HG02885 (cell line): ENCODE data around the gene OR2T33.
"Not testable (repeated sequence)": the region's sequence is repeated elsewhere in the genome, so short reads cannot be mapped to it uniquely, and the experiment has no call there.

Experiments used
- ATAC-seq: cut with Tn5 transposase; IDR thresholded peaks from one replicate; pipeline ENCODE4 v1.9.1; 2021; ENCODE audit warnings: mild to moderate bottlenecking; ENCODE audit not compliant: unreplicated experiment, poor library complexity

Gene OR2T33

GRCh38 chr1:248277876-248278275 is at the start of gene OR2T33:
OR2T33 (minus strand) TSS chr1:248277976; CDS start chr1:248273814, 4,162 bp downstream.
- ATAC-seq, result no peak

GRCh38 chr1:248324468-248324867 is 46.7 kb upstream of the OR2T33 start, which contains the start of gene OR2M7:
OR2M7 (minus strand) TSS chr1:248324568; CDS start chr1:248324568, 0 bp downstream.
- no peak for ATAC-seq

DNA sequence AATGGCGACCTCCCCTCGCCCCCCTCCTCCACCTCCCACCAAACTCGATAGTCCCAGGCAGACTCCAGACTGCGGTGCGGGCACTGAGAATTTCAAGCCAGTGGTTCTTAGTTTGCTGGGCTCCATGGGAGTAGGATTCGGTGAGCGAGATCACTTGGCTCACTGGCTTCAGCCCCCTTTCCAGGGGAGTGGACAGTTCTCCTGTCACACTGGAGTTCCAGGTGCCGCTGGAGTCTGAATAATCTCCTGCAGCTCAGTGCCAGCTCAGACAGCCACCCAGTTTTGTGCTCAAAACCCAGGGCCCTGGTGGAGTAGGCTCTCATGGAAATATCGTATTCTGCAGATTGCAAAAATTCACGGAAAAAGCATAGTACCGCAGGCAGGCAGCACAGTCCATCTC is 39.0 kb upstream of the OR2T33 start:
- ATAC-seq, result no peak

DNA sequence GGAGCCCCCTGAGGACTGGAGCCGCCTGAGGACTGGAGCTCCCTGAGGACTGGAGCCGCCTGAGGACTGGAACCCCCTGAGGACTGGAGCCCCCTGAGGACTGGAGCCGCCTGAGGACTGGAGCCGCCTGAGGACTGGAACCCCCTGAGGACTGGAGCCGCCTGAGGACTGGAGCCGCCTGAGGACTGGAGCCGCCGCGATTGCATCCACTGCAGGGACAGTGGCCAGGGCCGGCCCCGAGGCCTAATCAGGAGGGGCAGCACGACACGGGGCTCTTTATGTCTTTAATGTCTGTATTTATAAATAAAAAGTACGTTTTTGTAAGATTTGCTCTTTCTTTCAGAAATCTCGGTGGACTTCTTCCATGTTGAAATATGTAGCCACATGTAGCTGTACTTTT is 29.0 kb upstream of the OR2T33 start:
- ATAC-seq, result not testable (repeated sequence)

GRCh38 chr1:248306103-248306502 is 28.3 kb upstream of the OR2T33 start:
- no peak for ATAC-seq

DNA sequence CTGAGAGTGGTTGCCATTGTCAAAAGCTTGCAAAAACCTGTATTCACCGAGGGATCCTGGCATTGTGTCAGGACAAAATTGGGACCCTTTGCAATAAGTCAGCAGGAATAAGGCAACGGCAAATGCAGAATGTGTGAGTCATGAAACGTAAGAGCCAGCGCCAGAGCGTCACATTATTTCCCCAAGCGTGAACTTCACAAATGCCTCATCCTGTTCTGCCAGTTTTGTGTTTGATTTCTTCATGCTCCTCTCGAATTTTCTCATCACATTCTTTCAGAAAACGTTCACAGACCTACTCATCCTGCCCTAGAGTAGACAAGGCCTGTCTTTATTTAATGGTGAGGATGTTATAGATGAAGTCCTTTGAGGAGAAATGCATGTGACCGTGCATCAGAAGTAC is 27.9 kb upstream of the OR2T33 start:
- not testable (repeated sequence) for ATAC-seq

DNA sequence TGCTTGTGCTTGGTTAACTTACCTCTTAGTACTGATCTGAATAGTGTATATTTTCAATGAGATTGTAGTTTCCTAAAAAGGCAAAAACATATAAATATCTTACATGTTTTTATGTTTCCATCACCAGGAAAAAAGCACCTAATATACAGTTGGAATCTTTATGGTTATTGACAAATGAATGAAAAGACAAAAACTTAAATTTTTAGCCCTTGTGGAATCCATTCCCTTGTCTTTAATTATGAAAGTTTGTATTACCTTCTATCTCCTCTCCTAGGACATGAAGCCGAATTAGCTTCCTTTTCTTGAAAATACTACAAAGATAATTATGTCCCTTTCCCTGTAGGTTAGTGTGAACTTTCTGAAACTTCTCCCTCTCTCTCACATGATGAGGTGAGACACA is 25.5 kb upstream of the OR2T33 start, which contains the start of gene OR2T12:
Gene OR2T12, minus strand, starts transcription at position 101 of the 400 bp plus-strand sequence. CDS start 7,846 bp downstream, outside the sequence.
- no peak for ATAC-seq

- ATAC-seq, result no peak
Observed at GRCh38 chr1:248288391-248288790, 10.6 kb upstream of the OR2T33 start.

DNA sequence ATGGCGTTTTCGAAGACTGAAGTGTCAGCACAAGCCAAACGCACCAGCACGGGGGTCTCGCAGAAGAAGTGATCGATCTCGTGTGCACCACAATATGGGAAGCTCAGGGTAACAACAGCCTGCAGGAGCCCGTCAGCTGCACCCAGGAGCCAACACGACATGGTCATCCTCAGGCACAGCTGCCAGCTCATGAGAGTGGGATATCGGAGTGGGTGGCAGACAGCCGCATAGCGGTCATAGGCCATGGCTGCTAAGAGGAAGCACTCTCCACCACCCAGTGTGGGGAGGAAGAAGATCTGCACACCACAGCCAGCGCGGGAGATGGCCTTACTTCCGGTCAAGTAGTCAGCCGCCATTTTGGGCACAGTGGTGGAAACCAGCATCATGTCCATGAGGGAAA is 4.6 kb downstream of the OR2T33 start:
- ATAC-seq, result not testable (repeated sequence)

DNA sequence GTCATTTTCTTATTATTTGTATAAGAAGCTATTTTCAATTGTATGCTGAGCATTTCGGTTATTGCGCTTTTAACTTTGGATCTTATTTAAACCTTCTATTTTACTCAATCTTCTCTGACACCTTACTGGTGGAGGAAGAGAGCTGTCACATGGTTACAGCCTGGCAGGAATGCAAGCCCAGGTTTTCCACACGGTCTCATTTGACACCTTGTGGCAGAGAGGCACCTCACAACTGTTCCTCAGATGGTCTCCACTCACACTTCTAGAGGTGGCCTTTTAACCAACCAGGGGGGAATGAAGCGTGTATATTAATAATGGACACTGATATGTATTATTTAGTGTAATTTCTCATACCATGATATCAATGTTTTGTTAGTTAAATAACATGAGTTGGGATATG is 9.6 kb downstream of the OR2T33 start:
- no peak for ATAC-seq

DNA sequence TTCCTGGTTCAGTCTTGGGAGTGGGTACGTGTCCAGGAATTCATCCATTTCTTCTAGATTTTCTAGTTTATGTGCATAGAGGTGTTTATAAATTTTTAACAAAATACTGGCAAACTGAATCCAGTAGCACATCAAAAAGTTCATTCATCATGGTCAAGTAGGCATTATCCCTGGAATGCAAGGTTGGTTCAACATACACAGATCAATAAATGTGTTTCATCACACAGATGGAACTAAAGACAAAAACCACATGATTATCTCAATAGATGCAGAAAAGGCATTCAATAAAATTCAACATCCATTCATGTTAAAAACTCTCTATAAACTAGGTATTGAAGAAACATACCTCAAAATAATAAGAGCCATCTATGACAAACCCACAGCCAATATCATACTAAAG is 18.5 kb downstream of the OR2T33 start:
- ATAC-seq, result not testable (repeated sequence)

DNA sequence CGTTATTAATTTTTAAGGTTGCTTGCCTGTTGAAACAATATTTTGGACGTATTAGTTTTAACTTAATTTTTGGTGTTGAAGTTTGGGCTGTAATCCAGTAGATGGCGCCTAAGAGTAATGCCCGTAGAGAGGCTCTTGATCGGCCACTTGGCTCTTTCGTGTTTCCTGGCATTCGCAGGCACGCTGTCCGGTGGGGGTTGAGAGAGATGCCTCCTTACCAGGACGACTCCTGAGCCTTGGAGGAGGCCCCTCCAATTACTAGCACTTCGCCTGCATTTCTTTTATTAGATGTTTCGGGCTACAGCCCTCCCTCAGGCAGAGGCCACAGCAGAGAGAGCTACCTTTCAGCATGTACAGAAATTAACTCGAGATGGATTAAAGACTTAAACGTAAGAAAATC is 34.6 kb downstream of the OR2T33 start:
- ATAC-seq, result peak; percentile 96

- no peak for ATAC-seq
Observed at GRCh38 chr1:248239478-248239877, 38.3 kb downstream of the OR2T33 start.

DNA sequence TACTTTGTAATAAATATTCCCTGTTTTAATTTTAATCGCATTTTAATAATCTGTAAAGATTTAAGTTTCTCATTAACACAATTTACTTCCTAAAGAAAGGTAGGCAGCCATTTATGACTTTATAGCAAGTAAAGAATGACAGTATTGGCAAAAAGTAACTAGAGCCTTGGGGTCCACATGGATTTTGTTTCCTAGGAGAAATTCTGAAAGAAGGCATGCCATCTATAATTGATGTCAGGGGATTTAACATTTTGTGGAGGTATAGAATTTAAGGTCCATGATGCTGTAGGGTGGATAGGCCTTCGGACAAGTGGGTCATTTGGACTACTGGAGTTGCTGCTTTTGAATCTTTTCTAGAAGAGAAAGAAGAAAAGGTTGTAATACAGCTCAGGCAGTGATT is 46.7 kb downstream of the OR2T33 start, which contains the start of gene OR2M4:
Gene OR2M4, plus strand, starts transcription at position 301 of the 400 bp plus-strand sequence. CDS start 7,512 bp downstream, outside the sequence.
- ATAC-seq, result no peak

DNA sequence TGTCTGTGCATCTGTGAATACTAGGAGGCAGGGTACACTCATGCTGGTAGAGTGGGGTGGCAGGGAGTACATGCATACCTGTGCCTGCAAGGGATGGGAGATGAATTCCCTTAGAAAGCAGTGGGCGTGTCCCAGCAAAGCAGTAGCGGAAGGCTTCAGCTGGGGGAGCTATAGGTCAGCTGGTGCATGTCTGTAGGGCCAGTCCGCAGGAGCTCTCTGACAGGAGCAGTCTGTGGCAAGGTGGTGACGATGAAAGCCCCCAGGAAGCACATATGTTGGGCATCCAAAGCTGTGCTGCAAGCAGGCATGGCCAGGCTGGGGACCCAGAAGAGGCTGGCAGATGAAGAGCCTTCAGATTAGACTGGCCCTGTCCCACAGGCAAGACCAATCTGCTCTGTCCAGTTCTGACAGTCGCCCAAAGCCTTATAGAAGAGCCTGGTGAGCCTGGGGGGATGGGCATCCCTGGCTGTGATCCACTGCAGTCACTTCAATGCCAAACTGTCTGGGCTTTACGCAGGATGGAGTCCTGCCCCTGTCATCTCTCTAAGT is 48.3 kb downstream of the OR2T33 start:
- ATAC-seq, result no peak

- no peak for ATAC-seq
Observed at GRCh38 chr1:248225537-248225936, 52.2 kb downstream of the OR2T33 start.
